Stimulated activated CD8-positive, alpha-beta memory T cell treated with anti-CD3 and anti-CD28 coated beads, Interleukin-4, amount 100 ng/mL, for 4 hours (primary cell): ENCODE data around the gene PLEKHA8.

Experiments used
- DNase-seq, 2 donors: peaks; one replicate each; pipeline ENCODE4 v3.0.0-alpha.2; 2020; ENCODE audit warnings: low read depth in 2 of 2, low spot score in 1 of 2

PLEKHA8 gene

GRCh38 chr7:30144657-30145306 is 116.6 kb downstream of the PLEKHA8 start:
- DNase-seq, result no peak

GRCh38 chr7:30145426-30145970 is 117.3 kb downstream of the PLEKHA8 start:
- DNase-seq, result no peak

- DNase-seq, result no peak
Observed at GRCh38 chr7:30146127-30146612, 118.0 kb downstream of the PLEKHA8 start.

GRCh38 chr7:30147223-30147622 is 119.0 kb downstream of the PLEKHA8 start:
- DNase-seq, result no peak

- DNase-seq, result no peak
Observed at GRCh38 chr7:30147785-30148184, 119.6 kb downstream of the PLEKHA8 start.

- no peak for DNase-seq
Observed at GRCh38 chr7:30148426-30148825, 120.2 kb downstream of the PLEKHA8 start.

- no peak for DNase-seq
Observed at GRCh38 chr7:30148951-30149459, 120.8 kb downstream of the PLEKHA8 start.

- no peak for DNase-seq
Observed at GRCh38 chr7:30149640-30150272, 121.5 kb downstream of the PLEKHA8 start.

- no peak for DNase-seq
Observed at GRCh38 chr7:30150711-30151110, 122.5 kb downstream of the PLEKHA8 start.

GRCh38 chr7:30154111-30154587 is 125.9 kb downstream of the PLEKHA8 start:
- no peak for DNase-seq

- no peak for DNase-seq
Observed at GRCh38 chr7:30155481-30155880, 127.3 kb downstream of the PLEKHA8 start.

- no peak for DNase-seq
Observed at GRCh38 chr7:30157204-30157603, 129.0 kb downstream of the PLEKHA8 start.

GRCh38 chr7:30159163-30159562 is 131.0 kb downstream of the PLEKHA8 start:
- DNase-seq, result no peak

- DNase-seq, result no peak
Observed at GRCh38 chr7:30159698-30160143, 131.5 kb downstream of the PLEKHA8 start.

- no peak for DNase-seq
Observed at GRCh38 chr7:30160329-30160728, 132.1 kb downstream of the PLEKHA8 start.

GRCh38 chr7:30162133-30162532 is 133.9 kb downstream of the PLEKHA8 start:
- no peak for DNase-seq

GRCh38 chr7:30162622-30163124 is 134.5 kb downstream of the PLEKHA8 start:
- DNase-seq, result no peak

- no peak for DNase-seq
Observed at GRCh38 chr7:30163231-30163894, 135.2 kb downstream of the PLEKHA8 start.

GRCh38 chr7:30164567-30164966 is 136.4 kb downstream of the PLEKHA8 start:
- DNase-seq, result no peak

GRCh38 chr7:30165590-30165989 is 137.4 kb downstream of the PLEKHA8 start:
- no peak for DNase-seq

GRCh38 chr7:30166155-30166840 is 138.1 kb downstream of the PLEKHA8 start:
- DNase-seq, result no peak
